Inflammatory macrophage treated with lipopolysaccharide for 4 hours (primary cell): ENCODE data around the gene USP16.
"Not testable (repeated sequence)": the region's sequence is repeated elsewhere in the genome, so short reads cannot be mapped to it uniquely, and the experiment has no call there.

ENCODE experiments used
- DNase-seq: peaks from one replicate; pipeline ENCODE4 v3.0.0-alpha.2; 2020

USP16 gene

DNA sequence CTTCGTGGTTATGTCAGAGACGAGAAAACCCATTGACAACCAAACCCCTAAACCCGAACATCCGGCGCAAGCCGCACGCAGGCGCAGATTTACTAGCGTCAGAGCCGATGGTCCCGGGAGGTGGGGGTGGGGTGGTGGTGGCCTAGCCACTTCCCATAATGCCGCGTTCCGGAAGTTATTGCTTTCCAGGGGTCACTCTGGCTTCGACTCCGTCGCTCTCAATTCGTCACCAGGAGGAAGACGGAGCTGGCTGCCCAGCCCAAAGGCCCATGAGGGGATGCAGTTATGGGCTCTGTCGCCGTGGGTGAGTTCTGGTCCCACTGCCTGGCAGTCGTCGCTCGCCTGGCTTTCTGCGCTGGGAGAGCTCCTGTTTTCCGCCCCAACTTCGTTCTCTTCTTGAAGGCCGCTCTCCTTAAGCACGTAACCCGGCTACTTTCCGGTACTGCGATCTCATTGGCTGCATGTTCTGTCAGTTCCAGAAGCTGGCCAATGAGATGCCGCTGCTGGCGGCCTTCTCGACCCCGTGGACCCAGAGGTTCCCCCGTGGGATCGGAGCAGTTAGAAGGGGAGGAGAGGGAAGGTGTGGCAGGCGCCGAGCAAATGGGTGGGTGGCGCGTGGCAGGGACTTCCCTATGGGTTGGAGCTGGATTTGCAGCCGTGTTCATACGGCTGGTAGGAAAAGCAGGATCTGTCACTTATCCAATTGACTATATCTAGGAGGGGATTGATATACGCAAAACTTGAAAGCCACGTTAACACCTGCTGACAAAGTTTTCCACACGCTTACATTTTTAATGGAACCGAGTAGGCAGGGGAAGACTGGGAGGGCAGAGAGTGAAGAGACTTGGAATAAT, at the start of gene USP16:
USP16 (plus strand) TSS at position 195 of the 854 bp plus-strand sequence. CDS start 3,246 bp downstream, outside the sequence.
- DNase-seq: peak; percentile 97

DNA sequence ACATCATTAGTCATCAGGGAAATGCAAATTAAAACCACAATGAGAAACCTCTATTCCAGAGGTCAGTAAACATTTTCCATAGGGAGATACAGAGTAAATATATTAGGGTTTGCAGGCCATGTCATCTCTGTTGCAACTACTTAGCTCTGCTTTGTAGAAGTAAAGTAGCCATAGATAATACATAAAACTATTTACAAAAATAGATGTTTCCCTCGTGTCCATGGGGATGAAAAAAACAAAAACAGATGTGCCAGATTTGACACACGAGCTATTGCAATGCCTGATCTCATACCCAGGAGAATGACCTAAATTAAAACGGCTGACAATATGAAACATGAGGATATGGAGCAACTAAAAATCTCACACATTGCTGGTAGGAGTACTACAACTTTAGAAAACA, 49.1 kb upstream of the USP16 start:
- no peak for DNase-seq

GRCh38 chr21:28979092-28979491, 45.4 kb upstream of the USP16 start:
- no peak for DNase-seq

DNA sequence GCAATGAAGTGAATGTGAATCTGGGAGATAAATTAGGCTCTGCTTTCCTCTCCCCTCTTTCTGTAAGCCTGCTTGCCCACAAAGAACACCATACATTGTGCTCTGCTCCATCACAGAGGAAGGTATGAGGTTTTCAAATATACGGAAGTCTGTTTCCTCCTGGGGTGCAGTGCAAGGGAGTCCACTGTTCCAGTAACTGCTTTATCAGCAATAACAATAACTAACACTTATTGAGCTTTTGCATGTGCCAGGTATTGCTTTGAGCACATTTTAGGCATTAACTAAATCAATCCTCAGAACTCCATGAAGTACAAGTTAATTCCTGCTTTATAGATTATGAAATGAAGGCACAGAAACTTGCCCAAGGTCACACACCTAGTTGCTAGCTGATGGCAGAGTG, 41.8 kb upstream of the USP16 start:
- no peak for DNase-seq

GRCh38 chr21:28986677-28987076, 37.8 kb upstream of the USP16 start:
- DNase-seq: no peak

- DNase-seq: not testable (repeated sequence)
Observed at GRCh38 chr21:28988146-28988545, 36.3 kb upstream of the USP16 start.

GRCh38 chr21:28991861-28992525, 32.5 kb upstream of the USP16 start:
- no peak for DNase-seq

- DNase-seq: peak; percentile 99
Observed at GRCh38 chr21:28992526-28993292, 31.8 kb upstream of the USP16 start, which contains the start of gene LTN1. TSS of gene LTN1 (minus strand) at chr21:28992877. CDS start at chr21:28992805, 72 bp downstream.

DNA sequence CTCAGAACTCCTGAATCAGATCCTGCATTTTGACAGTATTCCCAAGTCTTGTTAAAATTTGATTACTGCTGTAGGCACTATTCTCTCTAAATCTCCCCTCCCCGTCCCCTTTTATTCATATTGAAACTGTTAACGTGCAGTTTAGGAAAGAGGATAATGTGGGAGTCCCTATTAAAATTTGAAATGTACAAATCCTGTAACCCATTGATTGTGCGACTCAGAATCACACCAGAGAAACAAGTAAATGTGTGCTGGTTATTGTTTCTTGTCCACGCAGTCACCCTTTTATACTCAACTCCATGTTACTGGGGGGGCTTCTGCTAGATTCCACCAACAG, 31.2 kb upstream of the USP16 start:
- no peak for DNase-seq

GRCh38 chr21:29002442-29003144, 21.9 kb upstream of the USP16 start:
- DNase-seq: peak; percentile 98

GRCh38 chr21:29005696-29006095, 18.8 kb upstream of the USP16 start:
- DNase-seq: no peak

DNA sequence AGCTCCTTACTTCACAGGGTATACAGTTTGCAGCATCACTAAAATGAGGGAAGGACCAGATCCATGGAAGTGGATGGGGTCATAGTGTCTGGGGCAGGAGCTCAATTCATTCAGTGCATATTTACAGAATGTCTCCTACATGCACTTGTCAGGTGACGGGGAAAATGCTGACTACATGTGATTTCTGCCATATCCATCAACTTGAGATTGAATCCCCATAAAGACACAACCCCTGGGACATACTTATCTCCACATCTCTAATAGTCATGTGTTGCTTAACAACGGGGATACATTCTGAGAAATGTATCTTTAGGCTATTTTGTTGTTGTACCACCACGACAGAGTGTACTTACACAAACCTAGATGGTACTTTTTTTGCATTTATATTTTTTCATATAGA, 17.3 kb upstream of the USP16 start:
- DNase-seq: no peak

DNA sequence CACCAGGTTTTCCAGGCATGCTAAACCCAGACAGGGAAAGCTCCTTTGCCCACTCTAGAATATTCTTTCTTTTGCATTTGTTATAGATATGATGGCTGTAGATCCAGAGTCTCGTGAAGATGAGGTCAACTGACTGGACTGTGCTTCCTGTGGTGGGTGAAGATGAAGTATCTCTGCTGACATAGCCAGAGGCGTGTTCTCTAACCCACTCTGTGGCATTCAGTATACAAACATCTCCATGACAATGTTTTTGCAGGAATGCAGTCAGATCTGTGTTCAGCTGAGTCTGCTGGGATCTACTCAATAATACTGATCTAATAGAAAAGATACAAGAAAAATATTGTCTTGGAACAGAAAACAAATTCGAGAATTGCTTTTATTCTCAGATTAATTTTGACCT, 16.7 kb upstream of the USP16 start:
- no peak for DNase-seq

DNA sequence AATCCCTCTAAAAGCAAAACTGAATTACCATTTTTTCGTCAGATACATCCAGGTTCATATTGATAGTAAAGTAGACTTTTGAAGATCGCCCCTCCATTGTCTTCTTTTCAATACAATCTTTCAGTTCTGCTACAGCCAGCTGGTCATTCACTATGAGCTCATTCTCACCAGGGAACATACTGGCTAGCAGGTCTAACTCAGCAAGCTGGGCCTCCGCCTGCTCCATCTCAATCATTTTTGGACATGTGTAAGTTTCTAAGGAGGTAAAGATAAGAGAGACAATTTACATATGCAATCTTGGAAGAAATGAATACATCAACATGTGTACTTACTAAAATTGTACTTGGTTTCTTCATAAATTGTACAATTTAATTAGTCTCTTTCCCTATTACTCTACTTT, 16.1 kb upstream of the USP16 start:
- DNase-seq: no peak

DNA sequence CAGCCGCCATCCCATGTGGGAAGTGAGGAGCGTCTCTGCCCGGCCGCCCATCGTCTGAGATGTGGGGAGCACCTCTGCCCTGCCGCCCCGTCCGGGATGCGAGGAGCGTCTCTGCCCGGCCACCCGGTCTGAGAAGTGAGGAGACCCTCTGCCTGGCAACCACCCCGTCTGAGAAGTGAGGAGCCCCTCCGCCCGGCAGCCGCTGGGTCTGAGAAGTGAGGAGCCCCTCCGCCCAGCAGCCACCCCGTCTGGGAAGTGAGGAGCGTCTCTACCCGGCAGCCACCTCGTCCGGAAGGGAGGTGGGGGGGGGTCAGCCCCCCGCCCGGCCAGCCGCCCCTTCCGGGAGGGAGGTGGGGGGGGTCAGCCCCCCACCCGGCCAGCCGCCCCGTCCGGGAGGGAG, 13.2 kb upstream of the USP16 start:
- not testable (repeated sequence) for DNase-seq

GRCh38 chr21:29017639-29018237, 6.7 kb upstream of the USP16 start:
- peak; percentile 66 for DNase-seq

GRCh38 chr21:29018540-29018939, 5.9 kb upstream of the USP16 start:
- DNase-seq: no peak

- no peak for DNase-seq
Observed at GRCh38 chr21:29022166-29022565, 2.3 kb upstream of the USP16 start.

GRCh38 chr21:29025328-29025713, 853 bp downstream of the USP16 start:
- DNase-seq: no peak

DNA sequence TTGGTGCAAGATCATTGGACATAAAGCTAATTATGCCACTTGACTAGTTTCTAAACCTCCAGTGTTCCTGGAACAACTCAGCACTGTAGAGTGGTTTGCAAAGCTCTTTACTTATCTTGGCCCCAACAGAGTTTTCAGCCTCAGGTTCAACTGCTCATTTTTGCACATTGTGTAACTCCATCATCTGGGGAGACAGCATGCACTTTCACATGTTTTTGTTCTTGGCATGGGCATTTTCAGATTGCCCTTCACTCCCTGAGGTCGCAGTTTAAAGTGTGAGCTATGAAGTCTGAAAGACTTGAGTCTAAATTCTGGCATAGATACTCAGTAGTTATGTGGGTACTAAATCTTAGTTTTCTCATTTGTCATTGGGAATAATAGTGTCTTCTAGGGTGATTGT, 5.1 kb downstream of the USP16 start:
- no peak for DNase-seq

DNA sequence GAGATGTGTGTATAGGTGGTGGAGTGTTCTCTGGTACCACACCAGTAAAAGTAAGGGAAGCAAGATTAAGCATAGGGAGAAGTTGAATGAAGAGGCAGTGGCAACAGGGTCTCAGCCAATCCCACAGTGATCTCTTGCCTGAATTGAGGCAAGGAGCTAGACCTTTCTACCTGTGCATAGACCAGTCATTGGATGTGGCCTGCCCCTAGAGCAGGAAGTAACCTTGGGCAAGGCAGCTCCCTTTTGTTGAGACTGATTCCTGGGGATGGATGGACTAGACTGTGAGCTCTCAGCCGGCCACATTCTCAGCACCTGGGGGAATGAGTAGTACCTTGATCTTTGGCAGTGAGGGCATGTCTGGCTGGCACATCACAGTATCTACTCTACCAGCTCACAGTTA, 6.4 kb downstream of the USP16 start:
- no peak for DNase-seq

GRCh38 chr21:29033301-29033700, 8.8 kb downstream of the USP16 start:
- DNase-seq: no peak

DNA sequence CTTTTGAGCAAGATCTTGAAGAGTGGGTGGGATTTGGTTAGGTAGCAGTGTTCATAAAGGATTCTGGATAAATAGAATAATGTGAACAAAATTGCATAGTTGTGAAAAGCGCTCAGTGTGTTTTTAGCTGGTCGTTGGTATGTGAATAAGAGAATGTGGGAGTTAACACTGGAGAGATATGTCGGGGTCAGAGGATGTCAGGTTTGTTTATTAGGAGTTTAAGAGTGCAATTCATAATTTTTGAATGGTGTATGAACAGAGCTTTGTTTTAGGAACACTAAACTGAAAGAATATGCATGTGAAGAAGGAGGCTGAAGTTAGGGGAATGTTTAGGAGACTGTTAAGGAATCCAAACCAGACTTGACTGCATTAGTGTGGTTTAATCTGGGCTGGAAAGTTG, 9.4 kb downstream of the USP16 start:
- DNase-seq: no peak
